GM11168 (cell line): Measurements from ENCODE around the gene SFTPD.
"Not testable (repeated sequence)": the region's sequence is repeated elsewhere in the genome, so short reads cannot be mapped to it uniquely, and the experiment has no call there.

Experiments used
- in situ Hi-C: fragments of 300-500 bp; cut with MboI; formaldehyde crosslinking; loops from one replicate; pipeline ENCODE4 v1.12.0; 2022; ENCODE audit warnings: low sequenced_read_pairs; ENCODE audit not compliant: unreplicated experiment

The SFTPD gene

GRCh38 chr10:79948976-79949722 is at the start of gene SFTPD:
Gene SFTPD, minus strand, starts transcription at chr10:79949105. Its CDS starts 2,446 bp downstream, at chr10:79946659.
- in situ Hi-C loops = loop anchor here (25.0 kb wide), 2 partner anchors 137 to 387 kb away; partner anchors contain the start of gene SFTPA2

DNA sequence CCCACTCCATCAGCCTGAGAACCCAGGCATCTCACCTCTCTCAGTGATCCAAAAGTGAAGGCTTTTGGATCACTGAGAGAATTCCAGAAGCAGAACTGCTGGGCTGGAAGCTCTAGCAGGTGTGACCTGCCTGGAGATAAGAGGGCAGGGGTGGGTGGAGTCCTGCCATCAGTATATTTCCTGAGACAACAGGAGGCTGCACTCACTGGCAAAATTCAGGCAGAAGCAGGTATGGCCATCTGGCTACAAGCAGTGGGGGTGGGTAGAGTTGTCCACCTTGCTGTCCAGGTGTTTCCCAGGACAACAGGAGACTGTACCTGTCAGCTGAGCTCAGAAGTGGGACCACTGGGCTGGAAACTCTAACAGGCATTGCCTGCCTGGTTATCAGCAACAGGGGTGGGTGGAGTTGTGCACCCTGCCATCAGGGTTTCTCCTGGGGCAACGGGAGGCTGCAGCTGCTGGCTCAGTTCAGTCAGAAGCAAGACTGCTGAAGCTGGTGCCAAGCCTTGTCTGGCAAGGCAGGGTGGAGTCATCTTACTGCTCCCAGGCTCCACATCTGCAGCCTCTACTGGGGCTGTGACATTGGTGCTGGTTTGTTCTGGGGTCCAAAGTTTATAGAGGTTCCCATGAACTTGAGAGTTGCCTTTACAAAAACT is 47.2 kb upstream of the SFTPD start:
- in situ Hi-C loops = no loop called here

GRCh38 chr10:79994556-79994955 is 45.7 kb upstream of the SFTPD start:
- in situ Hi-C loops = no loop called here

DNA sequence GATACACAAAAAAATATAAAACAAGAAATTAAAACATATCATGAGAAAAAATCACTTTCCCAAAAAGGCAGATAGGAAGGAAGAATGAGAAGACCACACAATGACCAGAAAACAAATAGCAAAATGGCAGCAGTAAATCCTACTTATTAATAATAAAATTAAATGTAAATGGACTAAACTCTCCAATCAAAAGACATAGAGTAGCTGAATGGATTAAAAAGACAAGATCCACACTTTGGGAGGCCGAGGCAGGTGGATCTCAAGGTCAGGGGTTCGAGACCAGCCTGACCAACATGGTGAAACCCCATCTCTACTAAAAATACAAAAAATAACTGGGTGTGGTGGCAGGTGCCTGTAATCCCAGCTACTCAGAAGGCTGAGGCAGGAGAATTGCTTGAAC is 39.3 kb upstream of the SFTPD start:
- in situ Hi-C loops = not testable (repeated sequence)

GRCh38 chr10:79986661-79987060 is 37.8 kb upstream of the SFTPD start:
- in situ Hi-C loops = not testable (repeated sequence)

- in situ Hi-C loops = no loop called here
These were observed 36.7 kb upstream of the SFTPD start for GRCh38 chr10:79985481-79986072.

GRCh38 chr10:79984851-79985250 is 35.9 kb upstream of the SFTPD start:
- in situ Hi-C loops = no loop called here

GRCh38 chr10:79983286-79983909 is 34.5 kb upstream of the SFTPD start:
- in situ Hi-C loops = no loop called here

- in situ Hi-C loops = no loop called here
These were observed 34.0 kb upstream of the SFTPD start for GRCh38 chr10:79982861-79983260.

- in situ Hi-C loops = no loop called here
These were observed 33.5 kb upstream of the SFTPD start for GRCh38 chr10:79982362-79982800.

- in situ Hi-C loops = no loop called here
These were observed 32.8 kb upstream of the SFTPD start for GRCh38 chr10:79981450-79982361.

- in situ Hi-C loops = no loop called here
These were observed 31.8 kb upstream of the SFTPD start for GRCh38 chr10:79980711-79981110.

- in situ Hi-C loops = no loop called here
These were observed 31.2 kb upstream of the SFTPD start for GRCh38 chr10:79979976-79980687.

- in situ Hi-C loops = no loop called here
These were observed 30.5 kb upstream of the SFTPD start for GRCh38 chr10:79979310-79979975.

- in situ Hi-C loops = no loop called here
These were observed 28.1 kb upstream of the SFTPD start for GRCh38 chr10:79976999-79977398.

DNA sequence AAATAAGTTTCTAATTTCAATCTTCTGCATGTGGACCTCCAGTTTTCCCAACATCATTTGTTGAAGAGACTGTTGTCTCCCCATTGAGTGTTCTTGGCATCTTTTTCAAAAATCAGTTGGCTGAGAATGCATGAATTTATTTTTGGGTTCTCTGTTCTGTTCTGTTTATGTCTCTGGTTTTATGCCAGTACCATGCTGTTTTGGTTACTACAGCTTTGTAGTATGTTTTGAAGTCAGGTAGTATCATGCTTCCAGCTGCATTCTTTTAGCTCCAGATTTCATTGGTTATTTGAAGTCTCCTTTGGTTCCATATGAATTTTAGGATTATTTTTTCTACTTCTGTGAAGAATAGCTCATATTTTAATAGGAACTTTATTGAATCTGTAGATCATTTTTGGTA is 21.2 kb upstream of the SFTPD start:
- in situ Hi-C loops = no loop called here

DNA sequence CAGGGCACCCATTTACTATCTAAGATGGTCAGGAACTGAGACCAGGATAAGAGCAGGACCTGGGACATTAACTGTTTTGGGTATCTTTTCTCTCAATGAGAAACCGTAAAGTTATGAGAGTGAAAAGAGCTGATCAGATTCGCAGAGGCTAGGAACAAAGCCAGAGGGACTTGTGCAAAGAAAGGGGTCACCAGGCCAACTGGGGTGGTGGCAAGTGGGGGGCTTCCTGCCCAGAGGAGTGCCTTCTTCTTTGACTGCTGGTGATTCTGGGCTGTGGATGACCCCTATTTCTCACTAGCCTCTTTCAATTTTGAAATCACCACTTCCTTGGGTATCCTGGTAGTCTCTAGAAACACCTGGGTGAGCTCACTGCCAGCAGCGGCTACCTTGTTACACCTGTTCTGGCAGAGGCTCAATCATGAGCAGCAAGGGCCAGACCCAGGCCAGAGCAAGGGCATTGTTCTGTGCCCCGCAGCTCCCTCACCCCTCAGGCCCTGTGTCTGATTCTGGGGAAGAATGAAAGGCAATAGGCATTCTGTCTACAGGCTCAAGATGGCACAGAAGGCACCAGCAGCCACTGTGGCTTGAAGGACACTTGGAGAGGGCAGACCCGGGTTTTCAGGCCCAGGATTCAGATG is 999 bp downstream of the SFTPD start:
- in situ Hi-C loops = loop anchor here (25.0 kb wide), 2 partner anchors 136 to 386 kb away; partner anchors contain the start of gene SFTPA2

GRCh38 chr10:79947083-79947415 is 1.9 kb downstream of the SFTPD start:
- in situ Hi-C loops = loop anchor here (25.0 kb wide), 2 partner anchors 135 to 385 kb away; partner anchors contain the start of gene SFTPA2
